ENCODE measurements around the gene MLX.
"Not testable (repeated sequence)": the region's sequence is repeated elsewhere in the genome, so short reads cannot be mapped to it uniquely, and the experiment has no call there.

MLX gene

DNA sequence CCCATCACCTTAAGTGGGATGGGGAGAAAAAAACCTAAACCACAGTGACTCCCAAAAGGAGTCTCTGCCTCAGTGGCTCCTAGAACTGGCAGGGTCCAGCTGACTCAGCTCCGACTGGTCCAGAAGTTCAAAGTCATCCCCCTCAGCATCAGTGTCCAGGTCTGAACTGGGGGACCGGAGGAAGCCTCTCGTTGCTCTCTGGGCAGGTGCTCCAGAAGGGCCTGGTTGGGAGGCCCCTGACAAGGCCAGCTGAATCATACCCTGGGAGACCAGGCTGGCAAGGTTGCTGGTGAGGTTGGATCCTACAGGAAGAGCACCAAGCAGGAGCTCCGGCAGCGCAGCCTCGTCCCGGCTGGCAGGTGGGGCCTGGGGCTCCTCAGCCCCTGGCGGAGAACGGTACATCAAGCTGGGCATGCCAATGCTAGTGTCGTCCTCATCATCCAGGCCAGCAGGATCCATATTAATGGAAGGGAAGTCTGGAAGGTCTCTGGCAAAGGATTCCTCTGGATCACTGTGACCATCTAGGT, 14.9 kb downstream of the MLX start:
- no peak for DNase-seq

DNA sequence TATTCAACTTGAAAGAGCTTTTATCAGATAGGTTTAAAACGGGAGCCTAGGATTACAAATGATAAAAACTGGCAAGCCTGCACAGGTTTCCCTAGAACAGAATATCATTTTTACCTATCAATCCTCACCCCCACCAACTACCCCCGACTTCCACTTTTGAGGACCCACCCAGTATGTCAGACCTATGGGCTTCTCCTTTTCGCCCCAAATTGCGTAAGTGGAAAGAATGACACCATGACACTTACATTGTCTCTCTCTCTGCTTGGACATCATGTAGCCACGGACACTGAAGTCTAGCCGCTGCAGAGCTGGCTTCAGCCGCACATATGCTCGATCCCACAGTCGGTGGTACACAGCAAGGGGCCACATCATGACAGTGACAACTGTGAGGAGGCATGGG, 18.0 kb downstream of the MLX start:
- DNase-seq, result no peak

DNA sequence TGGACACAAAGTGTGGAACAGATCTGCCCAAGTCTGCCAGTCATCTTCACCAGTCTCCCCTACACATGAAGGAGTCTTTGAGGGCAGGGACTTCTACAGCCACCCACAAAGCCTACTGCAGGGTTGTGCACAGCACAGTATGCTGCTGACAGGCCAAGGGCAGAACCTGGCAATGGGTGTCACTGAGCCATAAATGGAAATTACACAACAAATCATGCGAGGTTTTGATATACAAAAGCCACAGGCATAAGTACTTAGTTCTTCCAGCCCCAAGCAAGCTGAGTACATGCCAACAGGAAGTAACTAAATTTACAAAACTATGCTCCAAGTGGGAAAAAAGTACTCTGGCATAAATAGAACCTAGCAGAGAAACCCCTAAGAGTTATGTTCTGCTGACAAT, 18.5 kb downstream of the MLX start:
- no peak for DNase-seq

DNA sequence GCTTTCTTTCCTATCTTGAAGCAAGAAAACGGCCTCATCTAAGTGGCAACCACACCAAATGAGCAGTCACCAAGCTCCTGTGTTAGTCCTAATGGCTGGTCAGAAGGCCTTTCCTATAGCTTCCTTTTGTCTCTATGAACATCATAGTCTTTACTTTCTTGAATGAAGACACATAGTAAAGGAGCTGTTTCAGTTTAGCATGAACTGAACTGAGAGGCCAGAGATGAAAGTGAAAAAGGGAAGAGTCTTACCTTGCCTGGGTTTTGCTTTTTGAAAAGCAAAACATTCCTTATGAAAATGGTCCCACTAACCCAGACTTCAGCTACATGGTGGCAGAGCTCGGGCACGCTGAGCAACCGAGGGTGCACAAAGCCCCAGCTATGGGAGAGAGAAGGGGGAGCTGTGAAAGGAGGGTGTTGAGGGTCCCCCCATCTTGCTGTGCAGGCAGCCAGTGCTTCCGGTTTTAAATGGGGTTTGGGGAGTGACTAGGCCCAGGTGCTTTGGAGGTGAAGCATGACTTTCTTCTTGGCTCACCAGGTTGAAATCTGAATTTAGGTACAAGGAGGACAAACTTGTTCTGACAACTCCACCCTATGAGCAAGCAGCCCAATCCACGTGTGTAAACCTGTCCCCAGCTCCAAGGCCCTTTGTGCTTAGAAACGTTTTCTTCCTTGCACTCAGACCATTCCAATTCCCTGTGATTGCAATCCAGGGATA, 19.8 kb downstream of the MLX start:
- no peak for DNase-seq

DNA sequence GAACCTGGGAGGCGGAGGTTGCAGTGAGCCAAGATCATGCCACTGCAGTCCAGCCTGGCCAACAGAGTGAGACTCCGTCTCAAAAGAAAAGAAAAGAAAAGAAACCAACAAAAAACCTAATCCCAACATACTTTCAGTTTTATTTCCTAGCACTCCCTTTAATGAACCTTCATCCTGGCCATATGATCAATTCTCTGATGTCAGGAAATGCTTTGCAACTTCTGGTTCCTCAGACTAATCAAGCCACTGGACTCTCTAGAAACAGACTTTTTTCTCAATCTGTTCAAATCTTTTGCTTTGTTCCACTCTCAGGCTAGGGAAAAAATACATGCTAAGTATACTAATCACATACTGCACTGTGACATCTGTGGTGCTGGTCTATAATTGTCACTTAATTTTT, 24.0 kb downstream of the MLX start:
- DNase-seq, result no peak

DNA sequence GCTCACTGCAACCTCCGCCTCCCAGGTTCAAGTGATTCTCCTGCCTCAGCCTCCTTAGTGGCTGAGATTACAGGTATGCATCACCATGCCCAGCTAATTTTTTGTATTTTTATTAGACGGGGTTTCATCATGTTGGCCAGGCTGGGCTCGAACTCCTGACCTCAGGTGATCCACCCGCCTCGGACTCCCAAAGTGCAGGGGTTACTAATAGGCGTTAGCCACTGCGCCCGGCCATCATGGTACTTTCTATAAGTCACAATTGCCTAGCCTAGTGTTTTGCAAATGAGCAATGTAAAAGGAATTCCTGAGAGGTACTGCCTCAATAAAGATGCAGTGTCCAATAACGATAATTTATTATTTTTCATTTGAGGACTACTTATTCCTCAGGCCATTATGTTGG, 24.5 kb downstream of the MLX start:
- no peak for DNase-seq

DNA sequence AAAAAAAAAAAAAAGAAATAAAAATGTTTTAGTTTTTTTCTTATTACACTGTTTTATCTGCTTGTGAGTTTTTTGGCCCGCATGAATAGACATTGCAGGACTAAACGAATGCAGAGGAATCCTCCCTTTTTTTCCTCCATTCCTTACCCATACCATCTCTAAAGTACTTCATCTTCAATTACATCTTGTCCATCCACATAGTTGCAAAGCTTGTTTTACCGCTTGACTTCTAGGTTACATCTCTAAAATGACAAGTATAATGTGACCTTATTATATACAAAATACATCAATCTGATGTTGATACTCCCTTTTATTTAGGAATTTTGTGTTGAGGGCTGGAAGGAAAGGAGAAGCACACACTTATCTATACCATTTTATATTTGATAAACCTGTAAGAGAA, 29.5 kb downstream of the MLX start:
- DNase-seq, result no peak

DNA sequence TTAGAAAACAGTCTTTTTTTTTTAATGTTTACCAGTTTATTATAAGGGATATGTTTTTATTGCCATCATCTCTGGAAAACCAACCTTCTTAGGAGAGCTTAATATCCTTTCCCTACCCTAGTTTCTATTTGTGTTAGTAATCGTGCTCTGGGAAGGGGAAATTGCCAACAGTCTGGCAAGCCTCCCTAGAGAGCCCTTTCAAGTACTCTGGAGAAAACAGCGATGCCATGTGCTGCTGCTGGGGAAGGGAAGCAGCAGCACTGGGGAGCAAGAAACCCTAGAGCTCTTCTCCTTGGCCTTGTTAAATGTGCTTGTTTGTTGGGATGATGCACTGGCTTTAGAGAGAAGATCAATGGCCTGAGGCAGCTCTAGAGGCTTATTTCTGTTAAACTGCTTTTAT, 32.0 kb downstream of the MLX start:
- no peak for DNase-seq

DNA sequence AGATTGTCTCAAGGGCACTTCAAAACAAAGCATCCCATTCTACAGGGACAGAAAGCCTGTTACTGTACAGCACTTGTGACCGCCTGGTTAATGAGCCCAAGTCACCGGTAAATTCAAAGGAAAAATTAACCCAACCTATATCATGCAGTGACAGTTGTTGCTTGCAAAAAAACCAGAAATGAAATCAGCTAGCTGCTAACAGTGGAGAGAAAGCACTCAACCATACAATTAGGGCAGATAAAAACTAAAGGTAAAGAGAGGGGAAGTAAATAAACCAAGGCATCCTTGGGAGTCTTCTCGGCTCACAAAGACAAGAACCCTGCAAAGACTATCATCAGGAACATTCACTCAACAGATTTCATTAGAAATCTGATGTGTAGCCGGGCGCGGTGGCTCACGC, 36.4 kb downstream of the MLX start:
- no peak for DNase-seq

DNA sequence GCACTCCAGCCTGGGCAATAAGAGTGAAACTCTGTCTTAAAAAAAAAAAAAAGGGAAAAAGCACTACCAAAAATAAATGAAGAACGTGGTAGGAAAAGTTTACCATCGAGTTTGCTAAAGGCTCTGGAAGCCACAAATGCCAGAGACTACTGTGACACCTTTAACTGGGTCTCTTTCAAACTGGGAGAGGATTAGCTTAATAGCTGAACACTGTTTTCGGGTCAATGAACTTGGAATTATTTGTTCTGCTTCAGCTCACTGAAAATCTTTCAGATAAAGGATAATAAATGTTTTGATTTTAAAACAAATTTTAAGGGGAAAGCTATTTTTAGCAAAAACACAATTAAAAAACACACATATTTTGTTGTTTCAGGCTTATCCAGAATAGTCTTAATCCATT, 40.9 kb downstream of the MLX start:
- no peak for DNase-seq

DNA sequence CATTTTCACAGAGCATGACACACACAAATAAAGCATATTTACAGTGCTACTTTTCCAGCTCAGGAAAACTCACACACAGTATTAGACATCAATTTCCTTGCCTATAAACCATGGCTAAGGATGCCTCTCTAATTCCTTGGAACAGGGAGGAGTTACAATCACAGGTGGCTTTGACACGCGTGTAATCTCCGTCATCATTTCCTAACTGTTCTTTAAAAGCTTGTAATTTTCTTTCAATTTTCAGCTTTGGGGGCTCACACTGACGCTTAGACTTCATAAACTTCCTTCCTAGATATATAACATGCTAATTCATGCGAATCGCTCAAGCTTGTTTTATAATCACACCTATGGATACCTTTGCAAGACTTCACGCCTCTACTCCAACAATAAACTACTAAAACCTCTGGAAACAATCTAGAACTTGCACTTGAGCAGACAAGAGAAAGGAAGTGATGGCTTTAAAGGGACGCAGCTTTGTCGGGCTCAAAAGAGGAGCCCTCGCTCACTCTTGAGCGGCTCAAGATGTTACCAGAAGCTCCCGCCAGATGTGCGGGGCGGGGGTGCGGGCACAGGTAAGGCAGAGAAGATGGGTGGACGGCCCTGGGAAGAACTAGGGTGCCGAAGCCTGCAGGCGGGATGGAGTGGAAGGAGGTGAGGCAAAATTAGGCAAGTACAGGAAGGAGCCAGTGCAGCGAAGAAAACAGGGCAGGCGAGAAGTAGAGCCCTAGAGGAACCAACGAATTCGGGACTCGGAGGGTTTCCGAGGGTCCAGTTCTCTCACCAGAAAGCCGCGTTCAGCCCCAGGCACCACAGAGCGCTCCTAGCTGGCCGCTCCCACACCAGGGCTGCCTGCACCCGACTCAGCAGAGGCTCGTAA, 41.6 kb downstream of the MLX start:
- no peak for DNase-seq

DNA sequence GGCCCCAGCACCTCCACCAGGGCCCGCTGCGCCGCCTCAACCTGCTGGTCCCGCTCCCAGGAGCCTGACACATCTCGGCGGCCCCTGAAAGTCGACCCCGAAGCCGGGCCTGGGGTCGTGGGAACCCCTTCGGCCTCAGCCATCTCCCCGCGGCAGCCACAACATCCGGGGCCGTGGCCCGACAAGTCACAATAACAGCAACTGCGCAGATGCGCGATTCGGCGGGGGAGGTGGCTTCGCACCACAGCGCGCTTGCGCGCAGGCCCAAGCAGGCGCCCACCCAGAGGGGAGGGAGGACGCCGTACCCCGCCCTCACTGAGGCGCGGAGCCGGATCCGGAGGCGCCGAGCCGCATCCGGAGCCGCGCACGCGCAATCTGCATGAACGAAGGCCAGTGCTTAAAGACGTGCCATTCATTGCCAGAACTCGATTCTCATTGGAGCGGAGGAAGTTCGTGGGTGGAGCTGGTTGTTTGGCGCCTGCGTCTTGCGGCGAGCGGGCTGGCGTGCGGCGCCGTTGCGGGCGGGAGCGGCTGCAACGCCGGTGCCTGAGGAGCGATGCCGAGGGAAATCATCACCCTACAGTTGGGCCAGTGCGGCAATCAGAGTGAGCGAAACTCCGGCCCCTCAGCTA, 42.4 kb downstream of the MLX start, which contains the start of the genes RETREG3 and TUBG1:
Gene RETREG3, minus strand, starts transcription at position 193 of the 632 bp plus-strand sequence. Its CDS starts 50 bp downstream, at position 143.
Gene TUBG1, plus strand, starts transcription at position 502 of the 632 bp plus-strand sequence. Its CDS starts 55 bp downstream, at position 557.
- DNase-seq, result peak; percentile 100

DNA sequence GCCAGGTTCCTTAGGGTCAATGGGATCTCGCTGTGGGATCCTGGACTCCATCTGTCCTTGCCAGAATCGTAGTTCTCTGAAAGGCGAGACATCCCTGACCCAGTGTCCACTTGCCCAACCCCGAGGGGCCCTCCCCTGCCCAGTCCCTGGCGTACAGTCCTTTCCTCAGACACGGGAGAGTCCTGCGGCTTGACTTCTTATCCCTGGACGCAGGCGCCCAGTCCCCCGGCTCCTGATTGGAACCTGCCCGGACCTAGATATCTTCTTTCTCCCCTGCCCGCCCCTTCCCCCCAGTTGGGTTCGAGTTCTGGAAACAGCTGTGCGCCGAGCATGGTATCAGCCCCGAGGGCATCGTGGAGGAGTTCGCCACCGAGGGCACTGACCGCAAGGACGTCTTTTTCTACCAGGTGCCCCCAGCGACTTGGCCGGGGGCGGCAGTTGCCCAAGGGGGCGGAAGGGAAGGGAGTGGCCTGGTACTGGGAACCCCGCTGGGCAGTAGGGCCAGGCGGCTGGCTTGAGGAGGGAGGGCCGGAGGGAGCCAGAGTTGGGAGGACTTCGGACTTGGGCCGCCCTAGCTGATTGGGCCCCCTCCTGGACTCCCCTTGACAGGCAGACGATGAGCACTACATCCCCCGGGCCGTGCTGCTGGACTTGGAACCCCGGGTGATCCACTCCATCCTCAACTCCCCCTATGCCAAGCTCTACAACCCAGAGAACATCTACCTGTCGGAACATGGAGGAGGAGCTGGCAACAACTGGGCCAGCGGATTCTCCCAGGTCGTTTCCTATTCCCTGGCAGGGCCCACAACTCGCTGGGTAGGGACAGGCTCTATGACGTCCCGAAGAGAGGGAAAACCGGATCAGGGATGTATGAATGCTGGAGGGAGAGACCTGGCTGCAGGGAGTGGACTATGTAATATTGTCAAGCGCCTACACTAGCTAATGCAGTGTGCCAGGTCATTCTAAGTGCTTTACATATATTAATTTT, 43.2 kb downstream of the MLX start:
- not testable (repeated sequence) for DNase-seq

DNA sequence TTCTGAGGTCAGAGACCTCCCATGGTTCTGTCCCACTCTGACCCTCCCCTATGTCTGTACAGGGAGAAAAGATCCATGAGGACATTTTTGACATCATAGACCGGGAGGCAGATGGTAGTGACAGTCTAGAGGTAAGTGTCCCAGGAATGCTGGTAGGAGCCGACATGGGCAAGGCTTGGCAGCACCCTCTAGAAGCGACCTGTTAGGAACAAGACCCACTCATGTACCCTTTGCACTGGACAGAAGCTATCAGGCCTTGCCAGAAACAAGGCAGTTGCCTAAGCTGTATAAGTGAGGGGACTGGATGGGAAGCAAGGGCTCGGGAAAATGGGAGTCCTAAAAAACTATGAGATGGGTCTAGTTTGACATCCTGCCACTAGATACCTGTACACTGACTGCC, 45.1 kb downstream of the MLX start:
- no peak for DNase-seq

DNA sequence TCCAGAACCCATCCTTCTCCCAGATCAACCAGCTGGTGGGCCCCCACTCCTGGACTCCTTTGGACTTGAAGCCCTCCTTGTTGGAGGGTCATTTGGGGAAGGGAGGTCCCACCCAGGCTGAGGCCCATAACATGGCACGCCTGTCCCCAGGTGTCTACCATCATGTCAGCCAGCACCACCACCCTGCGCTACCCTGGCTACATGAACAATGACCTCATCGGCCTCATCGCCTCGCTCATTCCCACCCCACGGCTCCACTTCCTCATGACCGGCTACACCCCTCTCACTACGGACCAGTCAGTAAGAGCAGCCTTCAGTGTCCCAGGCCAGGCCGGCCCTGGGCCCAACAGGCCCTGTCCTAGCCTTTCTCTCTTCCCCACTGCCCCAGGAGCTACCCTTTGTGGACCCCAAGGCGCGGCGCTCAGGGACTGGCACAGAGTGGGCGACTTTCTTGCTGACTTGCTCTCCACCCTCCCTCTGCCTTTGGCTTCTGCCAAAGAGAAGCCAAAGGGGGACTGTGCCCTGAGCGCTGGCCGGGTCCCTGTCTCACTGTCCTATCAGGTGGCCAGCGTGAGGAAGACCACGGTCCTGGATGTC, 46.9 kb downstream of the MLX start:
- DNase-seq, result no peak

DNA sequence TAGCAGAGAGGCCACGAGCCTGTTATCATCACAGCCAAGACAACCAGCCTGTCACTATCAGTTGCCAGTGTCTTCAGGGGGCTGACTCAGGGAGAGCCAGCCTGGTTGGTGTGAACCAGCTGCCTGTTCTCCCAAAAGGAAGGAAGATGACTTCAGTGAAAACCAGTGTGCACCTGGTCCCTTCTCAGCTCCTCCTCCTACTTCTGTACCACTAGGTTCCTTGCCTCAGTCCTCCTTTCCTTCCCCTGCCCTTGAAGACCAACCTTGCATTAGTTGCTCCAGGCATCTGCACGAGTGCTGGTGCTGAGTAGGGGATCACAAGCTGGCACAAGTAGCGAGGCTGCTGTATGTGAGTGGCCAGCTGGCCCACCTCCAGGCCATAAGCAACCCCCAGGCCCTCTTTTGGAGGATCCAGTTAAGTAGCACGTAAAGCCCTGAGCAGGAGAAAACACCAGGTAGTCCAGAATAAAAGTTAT, 51.1 kb downstream of the MLX start:
- DNase-seq, result no peak

DNA sequence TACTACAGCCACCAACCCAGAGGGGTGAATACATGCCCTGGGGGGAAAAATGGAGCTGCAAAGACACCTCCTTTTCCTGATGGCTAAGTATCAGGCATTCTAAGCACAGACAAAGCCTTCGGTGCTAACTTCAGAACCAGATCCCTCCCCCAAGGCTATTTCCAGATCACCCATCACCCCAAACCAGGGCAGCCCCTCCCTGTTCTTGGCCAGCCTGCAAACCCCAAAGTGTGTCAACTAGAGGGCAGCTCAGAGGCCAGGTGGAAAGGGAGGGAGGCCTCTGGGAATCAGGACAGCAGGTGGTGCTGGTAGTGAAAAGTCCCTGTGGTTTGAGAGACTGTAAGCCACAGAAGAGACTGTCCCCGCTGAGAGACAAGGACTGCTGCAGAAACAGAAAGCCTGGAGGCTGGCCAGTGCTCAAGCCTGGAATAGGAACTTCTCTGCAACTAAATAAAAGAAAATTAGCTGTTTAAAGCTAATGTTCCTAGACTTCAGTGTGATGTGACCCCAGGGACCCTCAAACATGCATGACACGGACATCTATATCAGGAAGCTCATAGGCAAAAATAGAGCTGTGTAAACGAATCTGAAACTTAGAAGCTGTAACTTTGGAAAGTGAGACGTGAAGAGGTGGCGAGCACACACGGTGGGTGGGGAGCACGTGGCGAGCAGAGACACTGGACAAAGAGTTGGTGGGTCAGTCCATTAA, 51.7 kb downstream of the MLX start:
- DNase-seq, result peak; percentile 53

DNA sequence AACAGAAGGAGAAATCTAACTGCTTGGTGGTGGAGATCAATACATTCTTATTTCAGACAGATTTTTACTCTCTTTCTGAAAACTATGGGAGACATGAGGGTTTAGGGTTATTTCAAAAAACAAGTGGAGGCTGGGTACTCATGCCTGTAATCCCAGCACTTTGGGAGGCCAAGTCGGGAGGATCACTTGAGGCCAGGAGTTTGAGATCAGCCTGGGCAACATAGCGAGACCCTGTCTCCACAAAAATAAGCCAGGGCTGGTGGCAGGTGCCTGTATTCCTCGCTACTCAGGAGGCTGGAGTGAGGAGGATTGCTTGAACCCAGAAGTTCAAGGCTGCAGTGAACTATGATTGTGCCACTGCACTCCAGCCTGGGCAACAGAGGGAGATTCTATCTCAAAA, 55.1 kb downstream of the MLX start:
- DNase-seq, result not testable (repeated sequence)

Measured in NCI-H774 (cell line).